IPS-11a (cell line): ENCODE measurements around the gene TNK1.

Experiments
- H3K4me3 ChIP-seq: one replicate; pipeline ENCODE4 v1.5.1; 2013; ENCODE audit warnings: low read depth, low read length, control low read depth

The TNK1 gene

GRCh38 chr17:7389924-7390910 is 9.3 kb downstream of the TNK1 start:
- no peak overlapping the region for H3K4me3 ChIP-seq

GRCh38 chr17:7391307-7391706 is 10.4 kb downstream of the TNK1 start:
- no peak overlapping the region for H3K4me3 ChIP-seq

- peak overlapping the region; percentile 62 for H3K4me3 ChIP-seq
Measured at GRCh38 chr17:7392696-7393612, 12.1 kb downstream of the TNK1 start.

- peak overlapping the region; percentile 62 for H3K4me3 ChIP-seq
Measured at GRCh38 chr17:7393613-7394451, 12.9 kb downstream of the TNK1 start.

GRCh38 chr17:7394452-7395191 is 13.7 kb downstream of the TNK1 start, which contains the start of gene PLSCR3:
Gene PLSCR3 (minus strand): TSS chr17:7394525. CDS start chr17:7394110, 415 bp downstream.
- H3K4me3 ChIP-seq: peak within 1 kb of the TSS; percentile 67

- no peak overlapping the region for H3K4me3 ChIP-seq
Measured at GRCh38 chr17:7396147-7396546, 15.3 kb downstream of the TNK1 start.

- H3K4me3 ChIP-seq: no peak overlapping the region
Measured at GRCh38 chr17:7398612-7399011, 17.7 kb downstream of the TNK1 start.

- peak overlapping the region; percentile 66 for H3K4me3 ChIP-seq
Measured at GRCh38 chr17:7403043-7403726, 22.3 kb downstream of the TNK1 start.

GRCh38 chr17:7403727-7403976 is 22.8 kb downstream of the TNK1 start:
- peak overlapping the region; percentile 66 for H3K4me3 ChIP-seq

GRCh38 chr17:7403977-7404736 is 23.3 kb downstream of the TNK1 start, which contains the start of gene TMEM256:
Gene TMEM256 (minus strand): TSS chr17:7404097. CDS start chr17:7404084, 13 bp downstream.
- peak within 1 kb of the TSS; percentile 69 for H3K4me3 ChIP-seq

GRCh38 chr17:7404737-7405349 is 24.0 kb downstream of the TNK1 start:
- H3K4me3 ChIP-seq: peak overlapping the region; percentile 69

- H3K4me3 ChIP-seq: peak overlapping the region; percentile 69
Measured at GRCh38 chr17:7405350-7406234, 24.7 kb downstream of the TNK1 start.

GRCh38 chr17:7406235-7406825 is 25.4 kb downstream of the TNK1 start:
- peak overlapping the region; percentile 69 for H3K4me3 ChIP-seq

- no peak overlapping the region for H3K4me3 ChIP-seq
Measured at GRCh38 chr17:7407082-7407481, 26.2 kb downstream of the TNK1 start.

- peak within 1 kb of the TSS; percentile 18 for H3K4me3 ChIP-seq
Measured at GRCh38 chr17:7407485-7408251, 26.8 kb downstream of the TNK1 start, which contains the start of gene NLGN2. Gene NLGN2 (plus strand): TSS chr17:7407845. CDS start chr17:7408256, 411 bp downstream.

- H3K4me3 ChIP-seq: peak overlapping the region; percentile 18
Measured at GRCh38 chr17:7408252-7408727, 27.4 kb downstream of the TNK1 start.
